H1 (cell line): ENCODE measurements around the gene AGBL4. TPM values are rescaled to one million over a fixed set of nuclear protein-coding genes. Genes with fewer than 3 reads are reported as not detected.

ENCODE experiments used
- CTCF ChIA-PET: fragments of 300-600 bp; sonication (Branson Sonifier 250); formaldehyde crosslinking; loops from one replicate; lab custom pipeline; 2021; ENCODE audit not compliant: partially characterized antibody; lab: Charles Lee
- POLR2A ChIA-PET: fragments of 300-600 bp; sonication (Branson Sonifier 250); formaldehyde crosslinking; loops from one replicate; lab custom pipeline; 2021; ENCODE audit warnings: inconsistent platforms; ENCODE audit not compliant: partially characterized antibody; lab: Charles Lee
- DNase-seq, 2 experiments: peaks; one replicate each; pipeline versions ENCODE4 v3.0.0 to v3.0.0-alpha.2; 2010 to 2022; ENCODE audit warnings: low spot score in 2 of 2, low read depth in 1 of 2, mixed read lengths in 1 of 2
- FAIRE-seq: peaks from 2 replicates; lab custom pipeline; 2011; peaks lifted over from hg19 to GRCh38; lab: Jason Lieb, UNC
- H2AFZ ChIP-seq: 2 replicates; pipeline ENCODE4 v1.8.1; 2012; ENCODE audit warnings: low read length, inconsistent platforms
- H2AK5ac ChIP-seq: 2 replicates; pipeline ENCODE4 v1.6.1; 2013; ENCODE audit warnings: low read depth, low read length
- H2BK120ac ChIP-seq: replicated peaks from 2 replicates; pipeline ENCODE3; 2013; ENCODE audit warnings: low read depth, low read length, inconsistent platforms
- H2BK12ac ChIP-seq: 2 replicates; pipeline ENCODE4 v1.6.1; 2013; ENCODE audit warnings: low read depth, low read length
- H2BK15ac ChIP-seq: 2 replicates; pipeline ENCODE4 v1.6.1; 2013; ENCODE audit warnings: low read length
- H2BK20ac ChIP-seq: 2 replicates; pipeline ENCODE4 v1.6.1; 2013; ENCODE audit warnings: low read length
- H2BK5ac ChIP-seq: 2 replicates; pipeline ENCODE4 v1.6.1; 2013; ENCODE audit warnings: low read depth, low read length
- H3K14ac ChIP-seq: 2 replicates; pipeline ENCODE4 v1.6.1; 2013; ENCODE audit warnings: inconsistent platforms; ENCODE audit not compliant: insufficient read length
- H3K18ac ChIP-seq: 2 replicates; pipeline ENCODE4 v1.6.1; 2013; ENCODE audit warnings: low read length; ENCODE audit errors: extremely low read depth
- H3K23ac ChIP-seq: 2 replicates; pipeline ENCODE4 v1.6.1; 2013; ENCODE audit warnings: inconsistent platforms; ENCODE audit not compliant: insufficient read length
- H3K23me2 ChIP-seq: 2 replicates; pipeline ENCODE4 v1.6.1; 2013; ENCODE audit warnings: low read depth, low read length
- H3K27ac ChIP-seq: 2 replicates; pipeline ENCODE4 v1.6.1; 2011; ENCODE audit warnings: low read depth, low read length, inconsistent platforms
- H3K27me3 ChIP-seq, 4 experiments: replicated peaks in 1 of 4; 1 replicate in 1 of 4; 2 replicates in 3 of 4; pipeline versions ENCODE4 v1.6.1 to v1.8.1; 2011 to 2013; ENCODE audit warnings: low read length in 3 of 4, mild to moderate bottlenecking in 3 of 4, inconsistent platforms in 2 of 4, mixed read lengths in 2 of 4, moderate library complexity in 1 of 4; ENCODE audit not compliant: control insufficient read depth in 3 of 4, insufficient read depth in 3 of 4; ENCODE audit errors: extremely low read depth in 1 of 4
- H3K36me3 ChIP-seq, 4 experiments: 2 replicates each; pipeline versions ENCODE4 v1.6.1 to v1.8.1; 2011 to 2013; ENCODE audit warnings: mild to moderate bottlenecking in 4 of 4, low read length in 3 of 4, moderate library complexity in 2 of 4, control low read depth in 1 of 4, inconsistent platforms in 1 of 4; ENCODE audit not compliant: insufficient read depth in 4 of 4, control insufficient read depth in 2 of 4
- H3K4ac ChIP-seq: replicated peaks from 2 replicates; pipeline ENCODE3; 2013; ENCODE audit warnings: low read length, low read depth, mixed read lengths, inconsistent platforms; ENCODE audit not compliant: insufficient read length
- H3K4me1 ChIP-seq, 4 experiments: replicated peaks in 1 of 4; 1 replicate in 1 of 4; 2 replicates in 3 of 4; pipeline versions ENCODE4 v1.6.1 to v1.8.1; 2011 to 2013; ENCODE audit warnings: low read length in 3 of 4, inconsistent platforms in 2 of 4, mixed read lengths in 1 of 4; ENCODE audit not compliant: insufficient read depth in 4 of 4, control insufficient read depth in 3 of 4
- H3K4me2 ChIP-seq, 2 experiments: 2 replicates each; pipeline versions ENCODE4 v1.6.1 to v1.8.1; 2011 to 2013; ENCODE audit warnings: low read depth in 2 of 2, low read length in 2 of 2, control low read depth in 1 of 2, inconsistent platforms in 1 of 2, mild to moderate bottlenecking in 1 of 2; ENCODE audit not compliant: insufficient read depth in 1 of 2
- H3K4me3 ChIP-seq, 4 experiments: fragments of 200-600, 300-600 bp in 1 of 4; sonication (generic), shearing (Covaris generic), sonication (Bioruptor Twin) in 1 of 4; 2 replicates each; pipeline versions ENCODE4 v1.5.1 to v1.8.1; 2011 to 2016; ENCODE audit warnings: low read length in 4 of 4, low read depth in 3 of 4, control low read depth in 2 of 4, inconsistent platforms in 2 of 4, mild to moderate bottlenecking in 2 of 4, mixed read lengths in 1 of 4, moderate library complexity in 1 of 4; ENCODE audit not compliant: insufficient read depth in 2 of 4; ENCODE audit errors: extremely low read depth in 1 of 4
- H3K56ac ChIP-seq: replicated peaks from 2 replicates; pipeline ENCODE3; 2013; ENCODE audit warnings: low read depth, mild to moderate bottlenecking, mixed read lengths, low read length, inconsistent platforms; ENCODE audit not compliant: insufficient read length
- H3K79me1 ChIP-seq: 2 replicates; pipeline ENCODE4 v1.6.1; 2013; ENCODE audit warnings: low read depth, low read length, control low read depth
- H3K79me2 ChIP-seq, 2 experiments: 2 replicates each; pipeline versions ENCODE4 v1.6.1 to v1.8.1; 2012 to 2013; ENCODE audit warnings: low read length in 2 of 2, mild to moderate bottlenecking in 2 of 2, inconsistent platforms in 1 of 2; ENCODE audit not compliant: insufficient read depth in 2 of 2, control insufficient read depth in 1 of 2
- H3K9ac ChIP-seq, 4 experiments: replicated peaks in 1 of 4; 1 replicate in 1 of 4; 2 replicates in 3 of 4; pipeline versions ENCODE4 v1.6.1 to v1.8.1; 2011 to 2013; ENCODE audit warnings: low read depth in 3 of 4, low read length in 3 of 4, control low read depth in 2 of 4, mild to moderate bottlenecking in 2 of 4, moderate library complexity in 2 of 4, inconsistent platforms in 1 of 4; ENCODE audit errors: extremely low read depth in 1 of 4
- H3K9me3 ChIP-seq, 2 experiments: 2 replicates each; pipeline versions ENCODE4 v1.6.1 to v1.8.1; 2012 to 2013; ENCODE audit warnings: mild to moderate bottlenecking in 2 of 2, moderate library complexity in 2 of 2, control low read depth in 1 of 2, inconsistent platforms in 1 of 2, low read depth in 1 of 2, low read length in 1 of 2, mixed read lengths in 1 of 2; ENCODE audit not compliant: insufficient read depth in 2 of 2
- H4K20me1 ChIP-seq, 2 experiments: replicated peaks in 1 of 2; 2 replicates each; pipeline versions ENCODE3 to v1.8.1; 2011 to 2013; ENCODE audit warnings: inconsistent platforms in 2 of 2, low read length in 2 of 2, mild to moderate bottlenecking in 1 of 2; ENCODE audit not compliant: insufficient read depth in 2 of 2, control insufficient read depth in 1 of 2
- H4K5ac ChIP-seq: 2 replicates; pipeline ENCODE4 v1.6.1; 2013; ENCODE audit warnings: low read length, low read depth, mixed read lengths, inconsistent platforms; ENCODE audit not compliant: insufficient read length
- H4K8ac ChIP-seq: 2 replicates; pipeline ENCODE4 v1.8.0; 2013; ENCODE audit warnings: mild to moderate bottlenecking, moderate library complexity, low read length, inconsistent platforms; ENCODE audit not compliant: insufficient read depth; ENCODE audit errors: extremely low read depth
- H4K91ac ChIP-seq: replicated peaks from 2 replicates; pipeline ENCODE3; 2013; ENCODE audit warnings: low read length, mixed read lengths, inconsistent platforms; ENCODE audit not compliant: insufficient read length
- ASH2L ChIP-seq: fragments of 200-600, 300-600 bp; sonication (generic); IDR thresholded peaks from one replicate; pipeline ENCODE4 v1.7.1; 2017; ENCODE audit warnings: low read length
- CEBPB ChIP-seq: IDR thresholded peaks from 2 replicates; pipeline ENCODE4 v1.6.1; 2012; ENCODE audit warnings: low read depth, low read length
- EZH2 ChIP-seq: fragments of 200-600 bp; sonication (generic); IDR thresholded peaks from 2 replicates; pipeline ENCODE4 v1.7.1; 2012; ENCODE audit warnings: low read depth, mild to moderate bottlenecking, moderate library complexity, low read length, inconsistent platforms; ENCODE audit not compliant: severe bottlenecking
- GABPA ChIP-seq: IDR thresholded peaks from 2 replicates; pipeline ENCODE4 v1.6.1; 2011; ENCODE audit warnings: mild to moderate bottlenecking, low read length, moderate library complexity, borderline replicate concordance; ENCODE audit not compliant: insufficient read depth
- RBBP5 ChIP-seq: IDR thresholded peaks from 2 replicates; pipeline ENCODE4 v1.7.1; 2012; ENCODE audit warnings: low read depth, mild to moderate bottlenecking, inconsistent platforms, low read length, moderate library complexity, borderline replicate concordance
- RFX5 ChIP-seq: IDR thresholded peaks from 2 replicates; pipeline ENCODE4 v1.6.1; 2011; ENCODE audit warnings: low read depth, low read length, improper control_type of control experiment, borderline replicate concordance
- SAP30 ChIP-seq: fragments of 300-600 bp; sonication (generic); IDR thresholded peaks from 2 replicates; pipeline ENCODE4 v1.7.1; 2012; ENCODE audit warnings: low read length, moderate library complexity, mild to moderate bottlenecking, inconsistent platforms; ENCODE audit not compliant: insufficient read depth, insufficient replicate concordance
- SUZ12 ChIP-seq: fragments of 200-600 bp; sonication (generic); IDR thresholded peaks from 2 replicates; pipeline ENCODE4 v1.6.1; 2012; ENCODE audit warnings: mild to moderate bottlenecking, inconsistent platforms, low read length, moderate library complexity, mixed read lengths
- TCF12 ChIP-seq: IDR thresholded peaks from 2 replicates; pipeline ENCODE4 v1.6.1; 2011; ENCODE audit warnings: low read depth, mild to moderate bottlenecking, low read length
- WGBS, 2 experiments: shearing (Covaris generic) in 1 of 2; methylation state at CpG; one replicate each; pipeline versions ENCODE4 v1.1.6 to v1.1.7; 2013 to 2015; ENCODE audit warnings: low lambda C conversion rate in 2 of 2, mixed read lengths in 2 of 2, inconsistent platforms in 1 of 2, low coverage in 1 of 2, missing lambda C conversion rate in 1 of 2; ENCODE audit not compliant: insufficient replicate concordance in 2 of 2, insufficient coverage in 1 of 2, insufficient read length in 1 of 2; ENCODE audit errors: extremely low coverage in 1 of 2, missing lambda C conversion rate in 1 of 2; 5-methylcytosine and 5-hydroxymethylcytosine counted together
- polyA plus RNA-seq, 7 experiments: library from polyadenylated mRNA; depleted of rRNA in 3 of 7; stranded (reverse) in 5 of 7; unstranded in 2 of 7; fragments of >200 nt in 5 of 7; fragments of 200-250 nt in 2 of 7; gene quantifications; 1 replicate in 5 of 7; 2 replicates in 1 of 7; 4 replicates in 1 of 7; pipeline versions ENCODE4 v1.2.1 to v1.2.3, GENCODE V29; 2011 to 2013; ENCODE audit warnings: missing spikeins in 2 of 7, mixed read lengths in 2 of 7
- total RNA-seq: library from RNA; stranded (reverse); fragmentation: NEBNext Ultra II Directional; extraction: Animal tissue kit (Norgen Biotek cat#: 25700); gene quantifications from 2 replicates; pipeline ENCODE4 v1.2.1, GENCODE V29; 2021

Gene AGBL4
- total and polyA plus RNA-seq, 2 of the 8 experiments (the other 6 are each of a cell fraction or from before 2014, with no cell fraction given): 0.41 to 0.45 TPM

- no peak overlapping the region for H3K9ac ChIP-seq
- no peaks in the 10 kb centered on the region for H3K23me2 ChIP-seq
- H2AK5ac ChIP-seq: no peak overlapping the region
- no peak for FAIRE-seq
- H4K8ac ChIP-seq: no peak overlapping the region
- WGBS, 2 experiments: 53% methylated on average over 4 of the region's 4 CpGs; no CpG with 5 or more reads in 1 of the 2 experiments
- H3K4me3 ChIP-seq: no peak overlapping the region
- H3K4me2 ChIP-seq: no peak overlapping the region
- no peak overlapping the region for H3K14ac ChIP-seq
- H3K4ac ChIP-seq: no peak overlapping the region
- no peaks in the 10 kb centered on the region for H3K36me3 ChIP-seq
- H2BK12ac ChIP-seq: no peak overlapping the region
- H4K91ac ChIP-seq: no peak overlapping the region
- peaks cover 45 to 81% of the 10 kb centered on the region in 2 experiments for H3K9me3 ChIP-seq
- H2BK20ac ChIP-seq: no peak overlapping the region
- H4K20me1 ChIP-seq: no peaks in the 10 kb centered on the region
- CTCF ChIA-PET: no interaction called here
- H3K23ac ChIP-seq: no peak overlapping the region
- no peak overlapping the region for H2BK15ac ChIP-seq
- H3K18ac ChIP-seq: no peak overlapping the region
- no peak overlapping the region for H3K27ac ChIP-seq
- no peak overlapping the region for H2BK120ac ChIP-seq
- no peak overlapping the region for H2AFZ ChIP-seq
- no peaks in the 10 kb centered on the region for H3K79me2 ChIP-seq
- POLR2A ChIA-PET: no interaction called here
- DNase-seq: no peak
- H3K79me1 ChIP-seq: no peaks in the 10 kb centered on the region
- no peak overlapping the region for H4K5ac ChIP-seq
- TF ChIP-seq CEBPB (no peak), RFX5 (no peak), GABPA (no peak), TCF12 (no peak), RBBP5 (no peak), ASH2L (no peak), EZH2 (no peak), SAP30 (no peak), SUZ12 (no peak)
- H3K4me1 ChIP-seq: no peaks in the 10 kb centered on the region
- H3K56ac ChIP-seq: no peak overlapping the region
- H2BK5ac ChIP-seq: no peak overlapping the region
- H3K27me3 ChIP-seq: no peaks in the 10 kb centered on the region
These were observed 1093.7 kb downstream of the AGBL4 start for GRCh38 chr1:48930011-48930410.
